H9 (cell line): Measurements from ENCODE around the gene RAB43. TPM values are rescaled to one million over a fixed set of nuclear protein-coding genes. Genes with fewer than 3 reads are reported as not detected.

Experiments used
- DNase-seq: peaks from one replicate; pipeline ENCODE4 v3.0.0-alpha.2; 2017
- H2AFZ ChIP-seq: one replicate; pipeline ENCODE4 v1.6.1; 2013; ENCODE audit warnings: mild to moderate bottlenecking, low read length, control low read depth, moderate library complexity
- H2AK5ac ChIP-seq: 2 replicates; pipeline ENCODE4 v1.6.1; 2013; ENCODE audit warnings: low read length, control low read depth, mixed read lengths; ENCODE audit not compliant: insufficient read length
- H2BK120ac ChIP-seq: one replicate; pipeline ENCODE4 v1.6.1; 2013; ENCODE audit warnings: low read depth, mild to moderate bottlenecking, low read length, control low read depth, inconsistent platforms; ENCODE audit not compliant: poor library complexity, severe bottlenecking
- H2BK12ac ChIP-seq: 2 replicates; pipeline ENCODE4 v1.6.1; 2013; ENCODE audit warnings: low read length, control low read depth, mixed read lengths, low read depth; ENCODE audit not compliant: insufficient read length
- H2BK15ac ChIP-seq: 2 replicates; pipeline ENCODE4 v1.6.1; 2013; ENCODE audit warnings: low read depth, low read length, control low read depth
- H2BK20ac ChIP-seq: one replicate; pipeline ENCODE4 v1.6.1; 2013; ENCODE audit warnings: low read depth, mild to moderate bottlenecking, low read length, control low read depth, inconsistent platforms; ENCODE audit not compliant: poor library complexity, severe bottlenecking
- H2BK5ac ChIP-seq: 2 replicates; pipeline ENCODE4 v1.6.1; 2013; ENCODE audit warnings: low read length, control low read depth, mixed read lengths; ENCODE audit not compliant: insufficient read length
- H3K14ac ChIP-seq: 2 replicates; pipeline ENCODE4 v1.6.1; 2013; ENCODE audit warnings: low read length, control low read depth; ENCODE audit not compliant: insufficient read depth
- H3K18ac ChIP-seq: 2 replicates; pipeline ENCODE4 v1.6.1; 2013; ENCODE audit warnings: low read depth, mild to moderate bottlenecking, mixed read lengths, low read length, control low read depth; ENCODE audit not compliant: insufficient read length
- H3K23ac ChIP-seq: 2 replicates; pipeline ENCODE4 v1.6.1; 2013; ENCODE audit warnings: low read length, control low read depth, mixed read lengths, low read depth; ENCODE audit not compliant: insufficient read length
- H3K23me2 ChIP-seq: 2 replicates; pipeline ENCODE4 v1.6.1; 2013; ENCODE audit warnings: low read depth, mild to moderate bottlenecking, mixed read lengths, low read length, control low read depth; ENCODE audit not compliant: insufficient read length, poor library complexity, severe bottlenecking
- H3K27ac ChIP-seq: 2 replicates; pipeline ENCODE4 v1.5.1; 2013; ENCODE audit warnings: low read length, control low read depth, mixed read lengths, low read depth; ENCODE audit not compliant: insufficient read length
- H3K27me3 ChIP-seq: 2 replicates; pipeline ENCODE4 v1.6.1; 2013; ENCODE audit warnings: low read length, control low read depth, inconsistent platforms; ENCODE audit not compliant: insufficient read depth
- H3K4ac ChIP-seq: 2 replicates; pipeline ENCODE4 v1.6.1; 2013; ENCODE audit warnings: low read depth, mild to moderate bottlenecking, control low read depth, inconsistent platforms, low read length, moderate library complexity
- H3K4me1 ChIP-seq: 2 replicates; pipeline ENCODE4 v1.6.1; 2013; ENCODE audit warnings: low read length, control low read depth, inconsistent platforms; ENCODE audit not compliant: insufficient read depth
- H3K4me2 ChIP-seq: 2 replicates; pipeline ENCODE4 v1.6.1; 2013; ENCODE audit warnings: low read length, control low read depth, mixed read lengths; ENCODE audit not compliant: insufficient read length, insufficient read depth
- H3K56ac ChIP-seq: 2 replicates; pipeline ENCODE4 v1.6.1; 2013; ENCODE audit warnings: low read depth, mild to moderate bottlenecking, mixed read lengths, low read length, control low read depth; ENCODE audit not compliant: insufficient read length
- H3K79me1 ChIP-seq: 2 replicates; pipeline ENCODE4 v1.6.1; 2013; ENCODE audit warnings: low read depth, mild to moderate bottlenecking, moderate library complexity, low read length, control low read depth, inconsistent platforms; ENCODE audit not compliant: insufficient read depth, poor library complexity, severe bottlenecking
- H3K79me2 ChIP-seq: 2 replicates; pipeline ENCODE4 v1.6.1; 2013; ENCODE audit warnings: low read length, control low read depth, inconsistent platforms; ENCODE audit not compliant: insufficient read depth
- H3K9ac ChIP-seq: 2 replicates; pipeline ENCODE4 v1.6.1; 2013; ENCODE audit warnings: low read length, control low read depth, mixed read lengths; ENCODE audit not compliant: insufficient read length; ENCODE audit errors: extremely low read depth
- H3K9me3 ChIP-seq: one replicate; pipeline ENCODE4 v1.6.1; 2013; ENCODE audit warnings: low read depth, low read length, inconsistent platforms; ENCODE audit not compliant: control insufficient read depth
- H3T11ph ChIP-seq: one replicate; pipeline ENCODE4 v1.6.1; 2013; ENCODE audit warnings: mild to moderate bottlenecking, low read length, control low read depth, inconsistent platforms
- H4K20me1 ChIP-seq: one replicate; pipeline ENCODE4 v1.6.1; 2013; ENCODE audit not compliant: control insufficient read depth, insufficient read length, insufficient read depth
- H4K5ac ChIP-seq: 2 replicates; pipeline ENCODE4 v1.6.1; 2013; ENCODE audit warnings: low read depth, mild to moderate bottlenecking, mixed read lengths, low read length, control low read depth; ENCODE audit not compliant: insufficient read length
- H4K8ac ChIP-seq: replicated peaks from 2 replicates; pipeline ENCODE4 v1.6.1; 2013; ENCODE audit warnings: low read length, control low read depth, mixed read lengths, low read depth; ENCODE audit not compliant: insufficient read length
- H4K91ac ChIP-seq: 2 replicates; pipeline ENCODE4 v1.6.1; 2013; ENCODE audit warnings: low read depth, mild to moderate bottlenecking, moderate library complexity, mixed read lengths, low read length, control low read depth; ENCODE audit not compliant: insufficient read length
- H3K27ac Mint-ChIP-seq, 3 experiments: 2 replicates in 2 of 3; 3 replicates in 1 of 3; pipeline ENCODE4 v1.8.0; 2020 to 2021; ENCODE audit warnings: mixed read lengths in 3 of 3, mild to moderate bottlenecking in 1 of 3, moderate library complexity in 1 of 3
- H3K27me3 Mint-ChIP-seq: 2 replicates; pipeline ENCODE4 v1.8.0; 2021; ENCODE audit warnings: low read depth, mild to moderate bottlenecking, moderate library complexity, mixed read lengths
- H3K36me3 Mint-ChIP-seq, 3 experiments: 2 replicates in 2 of 3; 3 replicates in 1 of 3; pipeline ENCODE4 v1.8.0; 2020 to 2021; ENCODE audit warnings: low read depth in 3 of 3, mixed read lengths in 3 of 3; ENCODE audit not compliant: insufficient read depth in 1 of 3
- H3K4me1 Mint-ChIP-seq, 2 experiments: 2 replicates each; pipeline ENCODE4 v1.8.0; 2020; ENCODE audit warnings: mixed read lengths in 2 of 2
- H3K4me3 Mint-ChIP-seq, 2 experiments: 2 replicates in 1 of 2; 3 replicates in 1 of 2; pipeline ENCODE4 v1.8.0; 2020 to 2021; ENCODE audit warnings: mild to moderate bottlenecking in 2 of 2, mixed read lengths in 2 of 2, moderate library complexity in 1 of 2
- H3K9me3 Mint-ChIP-seq, 2 experiments: 2 replicates in 1 of 2; 3 replicates in 1 of 2; pipeline ENCODE4 v1.8.0; 2020; ENCODE audit warnings: mild to moderate bottlenecking in 2 of 2, mixed read lengths in 2 of 2, moderate library complexity in 1 of 2
- CTCF ChIP-seq: fragments of 200-600 bp; sonication (generic); conservative IDR thresholded peaks from 3 replicates; pipeline ENCODE4 v1.8.0; 2021; ENCODE audit warnings: antibody characterized with exemption, mild to moderate bottlenecking
- WGBS: extraction: QIAGEN DNeasy Blood & Tissue Kit; methylation state at CpG from one replicate; pipeline ENCODE4 v1.1.7; 2013; ENCODE audit warnings: missing lambda C conversion rate, low lambda C conversion rate, mixed read lengths; ENCODE audit not compliant: insufficient read length; ENCODE audit errors: extremely low coverage; 5-methylcytosine and 5-hydroxymethylcytosine counted together
- total RNA-seq: library from RNA; stranded (reverse); gene quantifications from 2 replicates; pipeline ENCODE4 v1.2.1, GENCODE V29; 2021

The RAB43 gene
- total RNA-seq, 1 experiment from 2014 or later = 13.6 TPM

GRCh38 chr3:129114455-129114854, 7.1 kb downstream of the RAB43 start:
- peak overlapping the region; percentile 7 for H2BK5ac ChIP-seq
- no peak overlapping the region for H4K91ac ChIP-seq
- no peak overlapping the region for H4K5ac ChIP-seq
- DNase-seq = no peak
- H3K27ac ChIP-seq = peak overlapping the region; percentile 48
- H3K36me3 Mint-ChIP-seq = peaks cover 0 to 13% (median 4%) of the 10 kb centered on the region in 3 experiments; a peak in 4 of 7 replicates
- no peak overlapping the region for H4K8ac ChIP-seq
- H3K14ac ChIP-seq = peak overlapping the region; percentile 27; the same call in 1 of the 2 replicates
- H3K23ac ChIP-seq = no peak overlapping the region
- no CpG with 5 or more reads among the region's 6 CpGs for WGBS
- no peaks in the 10 kb centered on the region for H3K79me1 ChIP-seq
- no peak overlapping the region for H3K4me3 Mint-ChIP-seq
- H3K56ac ChIP-seq = no peak overlapping the region
- H3K4me1 ChIP-seq = peaks cover 12% of the 10 kb centered on the region; the same call in 1 of the 2 replicates
- H3K4me1 Mint-ChIP-seq = peaks cover 32 to 39% of the 10 kb centered on the region in 2 experiments
- H3K23me2 ChIP-seq = no peaks in the 10 kb centered on the region
- H3K27ac Mint-ChIP-seq = peak overlapping the region; percentile 90 to 94 (median 93); a peak in 6 of 7 replicates
- no peaks in the 10 kb centered on the region for H3K9me3 ChIP-seq
- no peaks in the 10 kb centered on the region for H3K27me3 ChIP-seq
- H3K18ac ChIP-seq = peak overlapping the region; percentile 43
- H3K79me2 ChIP-seq = peaks cover 12% of the 10 kb centered on the region; the same call in 1 of the 2 replicates
- no peak overlapping the region for H3K4ac ChIP-seq
- no peak overlapping the region for H3K9ac ChIP-seq
- no peaks in the 10 kb centered on the region; the same call in 1 of the 2 replicates for H3K27me3 Mint-ChIP-seq
- no peak overlapping the region for H3T11ph ChIP-seq
- no peak for TF ChIP-seq CTCF
- H2BK12ac ChIP-seq = no peak overlapping the region
- H2BK15ac ChIP-seq = no peak overlapping the region
- no peaks in the 10 kb centered on the region for H4K20me1 ChIP-seq
- H3K9me3 Mint-ChIP-seq = no peaks in the 10 kb centered on the region
- no peak overlapping the region for H3K4me2 ChIP-seq
- no peak overlapping the region for H2AFZ ChIP-seq
- no peak overlapping the region for H2BK20ac ChIP-seq
- no peak overlapping the region for H2AK5ac ChIP-seq
- H2BK120ac ChIP-seq = no peak overlapping the region
